Measurements from ENCODE around the gene ARHGEF28. TPM values are rescaled to one million over a fixed set of nuclear protein-coding genes. Genes with fewer than 3 reads are reported as not detected.
A peak's percentile ranks its signal among the peaks of the same experiment; 100 is the strongest.

The ARHGEF28 gene
- total RNA-seq, 6 donors from 2014 or later = 14.4 to 47.1 (median 24.4) TPM

GRCh38 chr5:73777192-73777591, 151.2 kb downstream of the ARHGEF28 start:
- TF ChIP-seq EP300 (IDR thresholded peaks at IDR 0.05) (no peak), POLR2AphosphoS5 (IDR thresholded peaks at IDR 0.05) (no peak), CTCF (IDR thresholded peaks at IDR 0.05) (no peak), POLR2A (IDR thresholded peaks at IDR 0.05) (no peak)
- Histone ChIP-seq H3K27me3 (no peaks in the 10 kb centered on the region), H3K4me3 (no peak overlapping the region), H3K4me1 (no peaks in the 10 kb centered on the region), H3K9me3 (no peaks in the 10 kb centered on the region), H3K36me3 (no peaks in the 10 kb centered on the region), H3K27ac (no peak overlapping the region)
- ATAC-seq (ENCODE audit: low FRiP score in 2 of 2) (no peak), DNase-seq (no peak)
- WGBS, 2 donors = 90 to 91% methylated on average over 2 of the region's 2 CpGs

GRCh38 chr5:73780302-73781080, 154.5 kb downstream of the ARHGEF28 start:
- 80 to 81% methylated on average over 11 of the region's 11 CpGs for WGBS, 2 donors
- TF ChIP-seq POLR2AphosphoS5 (IDR thresholded peaks at IDR 0.05) = no peak
- TF ChIP-seq CTCF (IDR thresholded peaks at IDR 0.05) = no peak
- TF ChIP-seq POLR2A (IDR thresholded peaks at IDR 0.05) = no peak
- no peak for TF ChIP-seq EP300 (IDR thresholded peaks at IDR 0.05)
- Histone ChIP-seq H3K36me3 (no peaks in the 10 kb centered on the region), H3K27ac (no peak overlapping the region), H3K9me3 (no peaks in the 10 kb centered on the region), H3K4me3 (no peak overlapping the region), H3K4me1 (peaks cover 0 to 10% (median 5%) of the 10 kb centered on the region in 4 donors), H3K27me3 (no peaks in the 10 kb centered on the region)
- DNase-seq = peak in 1 of 2 donors; percentile 24
- ATAC-seq (ENCODE audit: low FRiP score in 2 of 2) = peak in 1 of 2 donors; percentile 50

- Histone ChIP-seq H3K36me3 (no peaks in the 10 kb centered on the region), H3K27ac (no peak overlapping the region), H3K9me3 (no peaks in the 10 kb centered on the region), H3K27me3 (no peaks in the 10 kb centered on the region), H3K4me3 (no peak overlapping the region), H3K4me1 (peaks cover 0 to 10% (median 5%) of the 10 kb centered on the region in 4 donors)
- WGBS, 2 donors = 71 to 79% methylated on average over 6 of the region's 6 CpGs
- TF ChIP-seq POLR2A (IDR thresholded peaks at IDR 0.05) (no peak), CTCF (IDR thresholded peaks at IDR 0.05) (no peak), EP300 (IDR thresholded peaks at IDR 0.05) (no peak), POLR2AphosphoS5 (IDR thresholded peaks at IDR 0.05) (no peak)
- ATAC-seq (ENCODE audit: low FRiP score in 2 of 2) (no peak), DNase-seq (no peak)
These were observed 155.2 kb downstream of the ARHGEF28 start for GRCh38 chr5:73781107-73781768.

GRCh38 chr5:73783828-73784227, 157.8 kb downstream of the ARHGEF28 start:
- H3K4me1 ChIP-seq = peaks cover 0 to 10% (median 5%) of the 10 kb centered on the region in 4 donors
- no peaks in the 10 kb centered on the region for H3K27me3 ChIP-seq
- ATAC-seq (ENCODE audit: low FRiP score in 2 of 2) (no peak), DNase-seq (no peak)
- WGBS, 2 donors = 42 to 63% methylated on average over 1 of the region's 1 CpG
- TF ChIP-seq CTCF (IDR thresholded peaks at IDR 0.05) = peak in 3 of 6 experiments; percentile 9 to 43 (median 22)
- TF ChIP-seq EP300 (IDR thresholded peaks at IDR 0.05) = no peak
- H3K4me3 ChIP-seq = no peak overlapping the region
- no peaks in the 10 kb centered on the region for H3K9me3 ChIP-seq
- H3K27ac ChIP-seq = no peak overlapping the region
- H3K36me3 ChIP-seq = no peaks in the 10 kb centered on the region

Data from upper lobe of left lung (tissue), 6 donors.